Keratinocyte (primary cell): ENCODE data around the gene CD207.

Source experiments
- CTCF ChIP-seq, 3 experiments: IDR thresholded peaks in 1 of 3; conservative IDR thresholded peaks in 1 of 3; optimal IDR thresholded peaks in 1 of 3; 2 replicates in 2 of 3; 3 replicates in 1 of 3; pipeline versions ENCODE3 to v1.5.1; 2011; ENCODE audit warnings: low read length in 3 of 3, mild to moderate bottlenecking in 3 of 3, moderate library complexity in 2 of 3, control low read depth in 1 of 3, inconsistent platforms in 1 of 3; ENCODE audit not compliant: insufficient read depth in 2 of 3; ENCODE audit errors: extremely low read depth in 1 of 3
- EZH2 ChIP-seq: IDR thresholded peaks from one replicate; pipeline ENCODE4 v1.6.1; 2012; ENCODE audit warnings: inconsistent platforms, mild to moderate bottlenecking, low read length, moderate library complexity

GRCh38 chr2:70827388-70827787 lies 8.2 kb downstream of the CD207 start:
- TF ChIP-seq CTCF (optimal IDR thresholded peaks at IDR 0.05 in 1 of 3, IDR thresholded peaks at IDR 0.05 in 1 of 3, conservative IDR thresholded peaks at IDR 0.05 in 1 of 3; ENCODE audit: extremely low read depth in 1 of 3, insufficient read depth in 2 of 3, low read length in 3 of 3) = no peak
- no peak for TF ChIP-seq EZH2
